ENCODE data around the gene HSD3B7. TPM values are rescaled to one million over a fixed set of nuclear protein-coding genes. Genes with fewer than 3 reads are reported as not detected.
A peak's percentile ranks its signal among the peaks of the same experiment; 100 is the strongest.

Gene HSD3B7
- total and polyA plus RNA-seq, 7 donors = 9.0 to 36.1 (median 15.5) TPM

DNA sequence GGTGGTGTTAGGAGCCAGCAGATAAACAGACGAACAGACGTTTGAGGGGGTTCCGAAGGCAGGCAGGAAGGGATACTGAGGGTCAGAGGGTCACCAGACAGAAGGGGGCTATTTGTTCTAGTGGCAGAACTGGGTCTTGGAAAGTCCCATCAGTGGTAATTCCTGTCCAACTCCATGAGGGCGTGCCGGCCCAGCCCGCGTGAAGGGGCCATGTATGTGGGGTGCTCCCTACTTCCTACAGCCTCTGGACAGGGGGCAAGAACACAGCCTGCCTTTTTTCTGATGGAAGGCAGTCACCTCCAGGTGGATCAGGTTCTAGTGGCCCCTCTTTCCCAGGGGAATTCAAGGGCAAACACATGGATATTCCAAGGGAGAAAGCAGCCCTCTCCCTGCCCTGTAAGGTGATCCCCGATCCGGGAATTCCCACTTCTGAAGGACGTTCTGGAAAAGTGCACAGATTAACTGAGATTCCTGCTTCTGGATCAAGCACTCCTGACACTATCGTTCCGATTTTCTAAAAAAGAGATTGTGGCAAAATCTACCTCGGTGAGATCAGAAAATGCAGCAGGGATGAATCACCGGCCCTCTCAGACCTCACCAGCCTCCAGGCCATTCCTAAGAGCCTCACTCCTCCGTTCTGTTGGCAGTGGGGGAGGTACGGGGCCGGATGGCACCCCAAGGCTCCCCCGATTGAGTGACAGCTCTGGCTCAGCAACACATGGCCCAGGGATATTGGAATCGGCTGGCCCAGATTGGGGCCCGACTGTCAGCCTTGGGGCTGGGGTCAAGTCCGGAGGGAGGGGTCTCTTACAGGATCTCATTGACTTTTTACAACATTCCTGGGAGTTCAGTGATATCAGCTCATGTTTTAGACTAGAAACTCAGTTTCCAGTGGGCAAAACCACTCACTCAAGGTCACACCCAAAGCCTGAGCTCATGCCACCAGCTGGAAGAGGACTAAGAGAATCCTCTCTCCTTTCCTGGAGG lies 13.0 kb downstream of the HSD3B7 start:
- intact Hi-C loops (cut with DNase I) = loop anchor here (1.0 to 5.0 kb wide), 3 partner anchors 34 to 144 kb away; partner anchors contain the start of genes ZNF646 and ZNF668
- Histone ChIP-seq H3K27ac (peak overlapping the region; percentile 81 to 87 (median 87)), H3K36me3 (no peaks in the 10 kb centered on the region), H3K4me1 (peaks cover 0 to 19% (median 13%) of the 10 kb centered on the region in 4 donors), H3K4me3 (peak overlapping the region; percentile 49 to 66 (median 59)), H3K9me3 (no peaks in the 10 kb centered on the region), H3K27me3 (no peaks in the 10 kb centered on the region)
- DNase-seq = no peak
- 58 to 73% methylated on average over 21 of the region's 21 CpGs for whole genome bisulfite sequencing, 2 donors
- TF ChIP-seq POLR2A (IDR thresholded peaks at IDR 0.05) (no peak), POLR2AphosphoS5 (IDR thresholded peaks at IDR 0.05) (no peak), EP300 (IDR thresholded peaks at IDR 0.05) (no peak)
- TF ChIP-seq, protein P1, sequence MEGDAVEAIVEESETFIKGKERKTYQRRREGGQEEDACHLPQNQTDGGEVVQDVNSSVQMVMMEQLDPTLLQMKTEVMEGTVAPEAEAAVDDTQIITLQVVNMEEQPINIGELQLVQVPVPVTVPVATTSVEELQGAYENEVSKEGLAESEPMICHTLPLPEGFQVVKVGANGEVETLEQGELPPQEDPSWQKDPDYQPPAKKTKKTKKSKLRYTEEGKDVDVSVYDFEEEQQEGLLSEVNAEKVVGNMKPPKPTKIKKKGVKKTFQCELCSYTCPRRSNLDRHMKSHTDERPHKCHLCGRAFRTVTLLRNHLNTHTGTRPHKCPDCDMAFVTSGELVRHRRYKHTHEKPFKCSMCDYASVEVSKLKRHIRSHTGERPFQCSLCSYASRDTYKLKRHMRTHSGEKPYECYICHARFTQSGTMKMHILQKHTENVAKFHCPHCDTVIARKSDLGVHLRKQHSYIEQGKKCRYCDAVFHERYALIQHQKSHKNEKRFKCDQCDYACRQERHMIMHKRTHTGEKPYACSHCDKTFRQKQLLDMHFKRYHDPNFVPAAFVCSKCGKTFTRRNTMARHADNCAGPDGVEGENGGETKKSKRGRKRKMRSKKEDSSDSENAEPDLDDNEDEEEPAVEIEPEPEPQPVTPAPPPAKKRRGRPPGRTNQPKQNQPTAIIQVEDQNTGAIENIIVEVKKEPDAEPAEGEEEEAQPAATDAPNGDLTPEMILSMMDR (IDR thresholded peaks at IDR 0.05) = no peak

DNA sequence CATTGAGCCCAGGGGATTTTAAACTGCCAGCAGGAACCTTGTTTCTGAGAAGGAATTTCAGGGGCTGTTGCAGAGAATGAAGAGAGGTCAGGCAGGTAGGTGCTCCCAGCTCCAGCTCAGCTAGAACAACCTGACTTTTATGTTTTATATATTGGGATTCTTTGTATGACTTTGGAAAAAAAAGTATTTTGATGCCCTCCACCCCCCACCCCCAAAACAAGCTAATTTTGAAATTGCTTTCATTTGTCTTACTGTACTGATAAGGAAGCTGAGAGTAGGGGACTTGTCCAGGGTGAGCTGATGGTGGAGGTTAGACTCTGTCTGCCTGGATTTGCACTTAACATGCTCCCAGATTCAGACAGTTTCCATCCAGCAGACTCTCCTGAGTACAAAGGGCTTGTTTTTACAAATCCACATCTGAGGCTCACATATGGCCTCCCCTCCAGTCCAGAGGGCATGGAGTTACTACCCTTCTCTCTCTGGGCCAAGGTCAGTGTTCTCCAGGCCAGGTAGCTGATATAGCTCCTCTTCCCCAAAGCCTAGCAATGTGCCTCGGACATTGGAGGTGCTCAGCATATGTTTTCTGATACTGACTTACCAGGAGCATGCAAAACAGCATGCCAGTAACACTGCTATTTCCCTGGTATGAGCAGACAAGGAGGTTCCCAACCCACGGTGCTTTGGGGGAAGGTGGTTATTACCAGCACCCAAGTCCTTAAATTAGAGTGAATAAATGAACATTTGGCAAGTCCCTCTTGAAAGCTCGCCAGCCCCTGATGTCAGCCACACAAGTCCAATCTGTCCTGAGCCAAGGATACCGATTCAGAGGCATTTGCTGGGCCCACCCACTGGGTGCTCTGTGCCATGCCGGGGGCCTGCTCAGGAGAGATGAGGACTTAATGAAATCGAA lies 14.1 kb downstream of the HSD3B7 start:
- Histone ChIP-seq H3K4me1 (peaks cover 0 to 19% (median 13%) of the 10 kb centered on the region in 4 donors), H3K36me3 (no peaks in the 10 kb centered on the region), H3K4me3 (no peak overlapping the region), H3K27ac (peak overlapping the region in 3 of 4 donors; percentile 81 to 87 (median 87)), H3K27me3 (no peaks in the 10 kb centered on the region), H3K9me3 (no peaks in the 10 kb centered on the region)
- no peak for DNase-seq
- intact Hi-C loops (cut with DNase I) = loop anchor here (5.0 kb wide), 1 partner anchor 143 kb away; no protein-coding TSS in a partner anchor
- 80 to 81% methylated on average over 6 of the region's 6 CpGs for WGBS, 2 donors
- TF ChIP-seq POLR2A (IDR thresholded peaks at IDR 0.05) = no peak
- no peak for TF ChIP-seq POLR2AphosphoS5 (IDR thresholded peaks at IDR 0.05)
- no peak for TF ChIP-seq EP300 (IDR thresholded peaks at IDR 0.05)
- TF ChIP-seq, protein P1 (IDR thresholded peaks at IDR 0.05) = no peak

DNA sequence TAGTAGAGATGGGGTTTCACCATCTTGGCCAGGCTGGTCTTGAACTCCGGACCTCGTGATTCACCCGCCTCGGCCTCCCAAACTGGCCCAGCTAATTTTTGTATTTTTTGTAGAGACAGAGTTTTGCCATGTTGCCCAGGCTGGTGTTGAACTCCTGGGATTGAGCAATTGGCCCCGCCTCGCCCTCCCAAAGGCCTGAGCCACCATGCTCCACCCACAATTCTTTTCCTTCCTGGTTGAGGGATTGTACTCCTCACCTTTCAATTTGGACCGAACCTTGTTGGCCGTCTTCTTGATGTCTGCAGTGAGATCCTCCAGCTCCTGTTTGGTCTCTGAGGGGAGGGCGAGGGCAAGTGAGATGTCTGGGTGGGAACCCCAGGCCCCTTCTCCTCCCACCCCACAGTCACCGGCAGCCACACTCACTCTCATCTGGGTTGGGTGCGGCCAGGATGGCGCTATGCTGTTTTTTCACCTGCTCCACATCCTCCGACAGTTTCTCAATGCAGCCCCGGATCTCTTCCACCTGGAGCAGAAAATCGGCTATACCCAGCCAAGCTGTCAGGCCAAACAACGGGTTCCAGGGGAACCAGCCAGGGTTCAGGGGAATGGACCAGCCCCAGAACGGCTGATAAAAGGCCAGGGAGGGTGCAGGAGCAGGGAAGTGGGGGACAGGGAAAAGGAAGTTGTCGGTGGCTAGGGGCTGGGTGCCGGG lies 15.8 kb downstream of the HSD3B7 start:
- no peaks in the 10 kb centered on the region for H3K9me3 ChIP-seq
- no peaks in the 10 kb centered on the region for H3K27me3 ChIP-seq
- H3K27ac ChIP-seq = no peak overlapping the region
- no peak for TF ChIP-seq EP300 (IDR thresholded peaks at IDR 0.05)
- no peak for TF ChIP-seq POLR2A (IDR thresholded peaks at IDR 0.05)
- TF ChIP-seq POLR2AphosphoS5 (IDR thresholded peaks at IDR 0.05) = no peak
- TF ChIP-seq, protein P1 (IDR thresholded peaks at IDR 0.05) = no peak
- H3K36me3 ChIP-seq = no peaks in the 10 kb centered on the region
- no peak overlapping the region for H3K4me3 ChIP-seq
- H3K4me1 ChIP-seq = peaks cover 0 to 19% (median 13%) of the 10 kb centered on the region in 4 donors
- WGBS, 2 donors = 51 to 88% methylated on average over 19 of the region's 19 CpGs
- intact Hi-C loops (cut with DNase I) = no loop called here
- no peak for DNase-seq
